ENCODE measurements around the gene DNPEP. TPM values are rescaled to one million over a fixed set of nuclear protein-coding genes. Genes with fewer than 3 reads are reported as not detected.

Gene DNPEP
- total and polyA plus RNA-seq, 2 of the 8 experiments (the other 6 are each of a cell fraction or from before 2014, with no cell fraction given): 59.8 to 109 TPM

DNA sequence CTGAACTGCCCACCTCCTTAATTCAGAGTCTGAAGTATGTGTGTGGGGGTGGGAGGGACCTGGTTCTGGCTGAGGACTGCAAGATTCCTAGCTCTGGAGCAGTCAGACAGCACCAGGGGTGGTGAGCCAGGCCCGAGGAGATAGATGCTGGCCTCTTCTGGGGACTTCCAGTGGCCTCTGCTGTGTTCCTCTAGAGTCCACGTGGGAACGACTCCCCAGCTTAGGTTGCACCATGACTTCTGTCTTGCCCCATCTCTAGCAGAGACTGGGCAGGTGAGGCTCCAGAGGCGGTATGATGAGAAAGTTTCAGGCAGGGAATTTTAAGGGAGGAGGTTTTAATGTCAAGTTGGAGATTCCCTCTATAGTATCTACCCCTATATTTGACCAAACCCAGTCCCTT lies 33.1 kb downstream of the DNPEP start:
- no peak overlapping the region for H4K8ac ChIP-seq (ENCODE audit: extremely low read depth, insufficient read depth, low read length)
- no peak overlapping the region for H2BK120ac ChIP-seq (replicated peaks; ENCODE audit: low read depth, low read length)
- POLR2A ChIA-PET (ENCODE audit: partially characterized antibody): no interaction called here
- FAIRE-seq: no peak
- H3K4me2 ChIP-seq (ENCODE audit: insufficient read depth in 1 of 2, low read depth in 2 of 2, low read length in 2 of 2): no peak overlapping the region
- H2AFZ ChIP-seq (ENCODE audit: low read length): no peak overlapping the region
- peaks cover 11% of the 10 kb centered on the region; the same call in 1 of the 2 replicates for H3K23me2 ChIP-seq (ENCODE audit: low read depth, low read length)
- H3K56ac ChIP-seq (replicated peaks; ENCODE audit: insufficient read length, low read depth, low read length): no peak overlapping the region
- H4K5ac ChIP-seq (ENCODE audit: insufficient read length, low read depth, low read length): no peak overlapping the region
- CTCF ChIA-PET (ENCODE audit: partially characterized antibody): interaction anchor here (0.7 to 8.0 kb wide), 9 partner anchors 7 to 184 kb away, joined by 3 to 91 read pairs (median 16); partner anchors contain the start of genes GLB1L, RESP18 and STK16
- WGBS, 2 experiments (ENCODE audit: extremely low coverage in 1 of 2, insufficient coverage in 1 of 2, insufficient read length in 1 of 2, insufficient replicate concordance in 2 of 2, low coverage in 1 of 2, low lambda C conversion rate in 2 of 2, missing lambda C conversion rate in 1 of 2): 82% methylated on average over 4 of the region's 4 CpGs; no CpG with 5 or more reads in 1 of the 2 experiments
- no peak overlapping the region for H4K91ac ChIP-seq (replicated peaks; ENCODE audit: insufficient read length, low read length)
- H2BK15ac ChIP-seq (ENCODE audit: low read length): no peak overlapping the region
- no peak overlapping the region for H3K18ac ChIP-seq (ENCODE audit: extremely low read depth, low read length)
- H3K36me3 ChIP-seq (ENCODE audit: control insufficient read depth in 2 of 4, insufficient read depth in 4 of 4, low read length in 3 of 4): no peaks in the 10 kb centered on the region
- H2AK5ac ChIP-seq (ENCODE audit: low read depth, low read length): no peak overlapping the region
- H3K9me3 ChIP-seq (ENCODE audit: insufficient read depth in 2 of 2, low read depth in 1 of 2, low read length in 1 of 2): no peaks in the 10 kb centered on the region
- no peaks in the 10 kb centered on the region for H4K20me1 ChIP-seq (replicated peaks in 1 of 2; ENCODE audit: control insufficient read depth in 1 of 2, insufficient read depth in 2 of 2, low read length in 2 of 2)
- no peak overlapping the region for H3K27ac ChIP-seq (ENCODE audit: low read depth, low read length)
- H3K4ac ChIP-seq (replicated peaks; ENCODE audit: insufficient read length, low read depth, low read length): no peak overlapping the region
- no peaks in the 10 kb centered on the region for H3K79me2 ChIP-seq (ENCODE audit: control insufficient read depth in 1 of 2, insufficient read depth in 2 of 2, low read length in 2 of 2)
- no peak for DNase-seq (ENCODE audit: low read depth in 1 of 2, low spot score in 2 of 2)
- no peak overlapping the region for H3K4me3 ChIP-seq (ENCODE audit: extremely low read depth in 1 of 4, insufficient read depth in 2 of 4, low read depth in 3 of 4, low read length in 4 of 4)
- no peaks in the 10 kb centered on the region for H3K79me1 ChIP-seq (ENCODE audit: low read depth, low read length)
- H3K4me1 ChIP-seq (replicated peaks in 1 of 4; ENCODE audit: control insufficient read depth in 3 of 4, insufficient read depth in 4 of 4, low read length in 3 of 4): peaks cover 0 to 9% (median 4%) of the 10 kb centered on the region in 4 experiments; a peak in 4 of 7 replicates
- H2BK20ac ChIP-seq (ENCODE audit: low read length): no peak overlapping the region
- H3K27me3 ChIP-seq (replicated peaks in 1 of 4; ENCODE audit: control insufficient read depth in 3 of 4, extremely low read depth in 1 of 4, insufficient read depth in 3 of 4, low read length in 3 of 4): peaks cover 12 to 34% (median 27%) of the 10 kb centered on the region in 4 experiments
- H3K14ac ChIP-seq (ENCODE audit: insufficient read length): no peak overlapping the region
- H2BK12ac ChIP-seq (ENCODE audit: low read depth, low read length): no peak overlapping the region
- H3K23ac ChIP-seq (ENCODE audit: insufficient read length): no peak overlapping the region
- no peak overlapping the region for H2BK5ac ChIP-seq (ENCODE audit: low read depth, low read length)
- H3K9ac ChIP-seq (replicated peaks in 1 of 4; ENCODE audit: extremely low read depth in 1 of 4, low read depth in 3 of 4, low read length in 3 of 4): no peak overlapping the region
- TF ChIP-seq SIN3A (conservative IDR thresholded peaks at IDR 0.05 in 1 of 2, IDR thresholded peaks at IDR 0.05 in 1 of 2; ENCODE audit: low read depth in 1 of 2, low read length in 2 of 2) (no peak), POLR2A (IDR thresholded peaks at IDR 0.05; ENCODE audit: control extremely low read depth in 1 of 2, low read depth in 2 of 2, low read length in 2 of 2) (no peak), RNF2 (IDR thresholded peaks at IDR 0.05; ENCODE audit: borderline replicate concordance, low read depth, low read length, missing control alignments, poor library complexity, severe bottlenecking) (no peak), HDAC2 (IDR thresholded peaks at IDR 0.05; ENCODE audit: borderline replicate concordance in 1 of 2, low read depth in 2 of 2, low read length in 2 of 2) (no peak), RFX5 (IDR thresholded peaks at IDR 0.05; ENCODE audit: borderline replicate concordance, low read depth, low read length) (no peak), EP300 (IDR thresholded peaks at IDR 0.05; ENCODE audit: borderline replicate concordance in 1 of 2, low read depth in 2 of 2, low read length in 2 of 2) (no peak), ASH2L (IDR thresholded peaks at IDR 0.05; ENCODE audit: low read length) (no peak), RBBP5 (IDR thresholded peaks at IDR 0.05; ENCODE audit: borderline replicate concordance, low read depth, low read length) (no peak), SP1 (IDR thresholded peaks at IDR 0.05; ENCODE audit: low read depth, low read length) (no peak), KDM1A (IDR thresholded peaks at IDR 0.05; ENCODE audit: borderline replicate concordance, low read length) (no peak), FOSL1 (IDR thresholded peaks at IDR 0.05; ENCODE audit: insufficient read depth, low read depth, low read length) (no peak)

Data from H1 (cell line).